HUES48 (cell line): ENCODE results near the gene PLAGL1.
A peak's percentile ranks its signal among the peaks of the same experiment; 100 is the strongest.

ENCODE experiments used
- H3K27ac ChIP-seq: one replicate; pipeline ENCODE4 v1.7.0; 2013; ENCODE audit warnings: low read depth, low read length, inconsistent platforms
- H3K27me3 ChIP-seq: 2 replicates; pipeline ENCODE4 v1.6.1; 2013; ENCODE audit warnings: mild to moderate bottlenecking, low read length; ENCODE audit not compliant: control insufficient read depth, insufficient read depth
- H3K36me3 ChIP-seq: 2 replicates; pipeline ENCODE4 v1.6.1; 2013; ENCODE audit warnings: low read length; ENCODE audit not compliant: control insufficient read depth, insufficient read depth
- H3K4me1 ChIP-seq: 2 replicates; pipeline ENCODE4 v1.6.1; 2013; ENCODE audit warnings: mild to moderate bottlenecking, low read length; ENCODE audit not compliant: control insufficient read depth, insufficient read depth
- H3K4me3 ChIP-seq: 2 replicates; pipeline ENCODE4 v1.5.1; 2013; ENCODE audit warnings: mild to moderate bottlenecking, low read depth, low read length
- H3K9ac ChIP-seq: 2 replicates; pipeline ENCODE4 v1.6.1; 2013; ENCODE audit warnings: mild to moderate bottlenecking, low read depth, low read length, moderate library complexity
- H3K9me3 ChIP-seq: 2 replicates; pipeline ENCODE4 v1.6.1; 2013; ENCODE audit warnings: low read length; ENCODE audit not compliant: control insufficient read depth, insufficient read depth

Gene PLAGL1

GRCh38 chr6:143963158-143963919 is 44.7 kb downstream of the PLAGL1 start:
- H3K27ac ChIP-seq, result peak overlapping the region; percentile 3
- H3K27me3 ChIP-seq, result peaks cover 100% of the 10 kb centered on the region
- no peak overlapping the region for H3K9ac ChIP-seq
- no peaks in the 10 kb centered on the region for H3K36me3 ChIP-seq
- H3K4me1 ChIP-seq, result peaks cover 78% of the 10 kb centered on the region
- H3K9me3 ChIP-seq, result no peaks in the 10 kb centered on the region
- no peak overlapping the region for H3K4me3 ChIP-seq

GRCh38 chr6:143961886-143962878 is 45.9 kb downstream of the PLAGL1 start:
- H3K9me3 ChIP-seq, result no peaks in the 10 kb centered on the region
- no peaks in the 10 kb centered on the region for H3K36me3 ChIP-seq
- H3K27me3 ChIP-seq, result peaks cover 100% of the 10 kb centered on the region
- H3K4me1 ChIP-seq, result peaks cover 90% of the 10 kb centered on the region
- peak overlapping the region; percentile 19 for H3K27ac ChIP-seq
- H3K9ac ChIP-seq, result no peak overlapping the region
- H3K4me3 ChIP-seq, result no peak overlapping the region

GRCh38 chr6:143961066-143961465 is 47.0 kb downstream of the PLAGL1 start:
- Histone ChIP-seq H3K27ac (no peak overlapping the region), H3K4me3 (no peak overlapping the region), H3K9ac (no peak overlapping the region), H3K36me3 (no peaks in the 10 kb centered on the region), H3K27me3 (peaks cover 100% of the 10 kb centered on the region), H3K9me3 (no peaks in the 10 kb centered on the region), H3K4me1 (peaks cover 91% of the 10 kb centered on the region)

GRCh38 chr6:143959927-143960326 is 48.1 kb downstream of the PLAGL1 start:
- Histone ChIP-seq H3K9me3 (no peaks in the 10 kb centered on the region), H3K4me3 (no peak overlapping the region), H3K36me3 (no peaks in the 10 kb centered on the region), H3K9ac (no peak overlapping the region), H3K27me3 (peaks cover 100% of the 10 kb centered on the region), H3K27ac (peak overlapping the region; percentile 88), H3K4me1 (peaks cover 79% of the 10 kb centered on the region)

- no peak overlapping the region for H3K9ac ChIP-seq
- no peaks in the 10 kb centered on the region for H3K9me3 ChIP-seq
- H3K4me3 ChIP-seq, result peak overlapping the region; percentile 39
- H3K27me3 ChIP-seq, result peaks cover 100% of the 10 kb centered on the region
- H3K27ac ChIP-seq, result peak overlapping the region; percentile 88
- no peaks in the 10 kb centered on the region for H3K36me3 ChIP-seq
- H3K4me1 ChIP-seq, result peaks cover 72% of the 10 kb centered on the region
These were observed 49.1 kb downstream of the PLAGL1 start for GRCh38 chr6:143958839-143959399.

- H3K4me3 ChIP-seq, result peak overlapping the region; percentile 39; the same call in 1 of the 2 replicates
- H3K9ac ChIP-seq, result no peak overlapping the region
- H3K27me3 ChIP-seq, result peaks cover 99% of the 10 kb centered on the region
- no peaks in the 10 kb centered on the region for H3K9me3 ChIP-seq
- peaks cover 72% of the 10 kb centered on the region for H3K4me1 ChIP-seq
- H3K27ac ChIP-seq, result peak overlapping the region; percentile 88
- no peaks in the 10 kb centered on the region for H3K36me3 ChIP-seq
These were observed 50.3 kb downstream of the PLAGL1 start for GRCh38 chr6:143957679-143958274.

GRCh38 chr6:143955971-143956370 is 52.1 kb downstream of the PLAGL1 start:
- H3K27ac ChIP-seq, result no peak overlapping the region
- no peaks in the 10 kb centered on the region for H3K36me3 ChIP-seq
- no peaks in the 10 kb centered on the region for H3K9me3 ChIP-seq
- no peak overlapping the region for H3K9ac ChIP-seq
- H3K27me3 ChIP-seq, result peaks cover 99% of the 10 kb centered on the region
- H3K4me1 ChIP-seq, result peaks cover 54% of the 10 kb centered on the region
- no peak overlapping the region for H3K4me3 ChIP-seq

- H3K27ac ChIP-seq, result no peak overlapping the region
- peaks cover 35% of the 10 kb centered on the region for H3K4me1 ChIP-seq
- H3K27me3 ChIP-seq, result peaks cover 91% of the 10 kb centered on the region
- no peak overlapping the region for H3K4me3 ChIP-seq
- no peaks in the 10 kb centered on the region for H3K36me3 ChIP-seq
- H3K9ac ChIP-seq, result no peak overlapping the region
- H3K9me3 ChIP-seq, result no peaks in the 10 kb centered on the region
These were observed 54.1 kb downstream of the PLAGL1 start for GRCh38 chr6:143953922-143954321.

- Histone ChIP-seq H3K4me3 (no peak overlapping the region), H3K9me3 (no peaks in the 10 kb centered on the region), H3K36me3 (no peaks in the 10 kb centered on the region), H3K4me1 (peaks cover 27% of the 10 kb centered on the region), H3K9ac (no peak overlapping the region), H3K27me3 (peaks cover 83% of the 10 kb centered on the region), H3K27ac (no peak overlapping the region)
These were observed 54.9 kb downstream of the PLAGL1 start for GRCh38 chr6:143952947-143953701.
